GM18907 (cell line): Measurements from ENCODE around the gene CPNE6.
A peak's percentile ranks its signal among the peaks of the same experiment; 100 is the strongest.
"Not testable (repeated sequence)": the region's sequence is repeated elsewhere in the genome, so short reads cannot be mapped to it uniquely, and the experiment has no call there.

Experiments
- ATAC-seq: cut with Tn5 transposase; IDR thresholded peaks from one replicate; pipeline ENCODE4 v1.9.1; 2021; ENCODE audit warnings: mild to moderate bottlenecking, moderate library complexity; ENCODE audit not compliant: unreplicated experiment

CPNE6 gene

DNA sequence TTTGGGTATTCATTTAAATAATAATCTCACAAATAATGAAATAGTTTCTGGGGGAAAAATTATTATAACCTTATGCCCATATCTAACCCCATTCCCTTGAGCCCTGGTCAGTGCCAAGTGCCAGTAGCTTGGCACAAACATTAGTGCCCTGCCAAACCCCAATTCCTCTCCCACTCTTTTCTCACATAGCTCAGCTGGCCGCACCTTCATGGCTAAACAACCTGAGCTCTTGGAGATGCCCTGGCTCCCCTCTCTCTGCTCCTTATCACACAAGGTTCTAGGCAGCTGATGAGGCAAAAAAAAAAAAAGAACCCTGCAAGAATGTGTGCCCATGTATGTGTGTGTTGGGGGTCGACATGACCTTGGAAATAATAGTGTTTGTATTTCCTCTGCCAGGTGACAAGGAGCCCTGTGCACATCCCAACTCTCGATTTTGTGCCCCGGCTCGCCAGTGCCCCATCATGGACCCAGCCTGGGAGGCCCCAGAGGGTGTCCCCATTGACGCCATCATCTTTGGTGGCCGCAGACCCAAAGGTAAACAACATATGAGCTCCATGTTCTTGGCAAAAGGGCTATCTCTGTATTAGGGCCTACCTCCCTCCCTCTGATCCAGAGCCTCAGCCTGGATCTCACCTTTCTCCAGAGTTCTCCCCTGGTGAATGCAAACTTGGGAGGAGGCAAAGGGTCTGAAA lies 31.1 kb downstream of the CPNE6 start:
- no peak for ATAC-seq

DNA sequence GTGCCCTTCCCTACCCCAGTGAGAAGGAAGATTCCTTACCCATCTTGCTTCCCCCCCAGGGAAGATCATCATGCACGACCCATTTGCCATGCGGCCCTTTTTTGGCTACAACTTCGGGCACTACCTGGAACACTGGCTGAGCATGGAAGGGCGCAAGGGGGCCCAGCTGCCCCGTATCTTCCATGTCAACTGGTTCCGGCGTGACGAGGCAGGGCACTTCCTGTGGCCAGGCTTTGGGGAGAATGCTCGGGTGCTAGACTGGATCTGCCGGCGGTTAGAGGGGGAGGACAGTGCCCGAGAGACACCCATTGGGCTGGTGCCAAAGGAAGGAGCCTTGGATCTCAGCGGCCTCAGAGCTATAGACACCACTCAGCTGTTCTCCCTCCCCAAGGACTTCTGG lies 32.1 kb downstream of the CPNE6 start:
- no peak for ATAC-seq

DNA sequence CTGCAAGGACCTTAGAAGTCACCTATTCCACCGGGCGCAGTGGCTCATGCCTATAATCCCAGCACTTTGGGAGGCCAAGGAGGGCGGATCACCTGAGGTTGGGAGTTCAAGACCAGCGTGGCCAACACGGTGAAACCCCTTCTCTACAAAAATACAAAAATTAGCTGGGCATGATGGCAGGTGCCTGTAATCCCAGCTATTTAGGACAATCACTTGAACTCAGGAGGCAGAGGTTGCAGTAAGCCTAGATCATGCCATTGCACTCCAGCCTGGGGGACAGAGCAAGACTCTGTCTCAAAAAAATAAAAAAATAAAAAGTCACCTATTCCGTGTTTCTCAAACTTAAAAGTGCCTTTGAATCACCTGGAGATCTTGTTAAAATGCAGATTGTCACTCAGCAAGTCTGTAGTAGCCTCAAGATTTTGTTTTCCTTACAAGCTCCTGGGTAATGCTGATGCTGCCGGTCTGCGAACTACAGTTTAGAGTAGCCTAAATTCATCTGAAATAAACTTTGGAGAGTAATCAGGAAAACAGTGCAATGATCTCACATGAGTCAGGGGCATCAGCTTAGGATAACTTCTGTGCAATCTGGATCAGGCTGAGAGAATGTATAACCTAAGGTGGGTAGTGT lies 34.4 kb downstream of the CPNE6 start:
- not testable (repeated sequence) for ATAC-seq

DNA sequence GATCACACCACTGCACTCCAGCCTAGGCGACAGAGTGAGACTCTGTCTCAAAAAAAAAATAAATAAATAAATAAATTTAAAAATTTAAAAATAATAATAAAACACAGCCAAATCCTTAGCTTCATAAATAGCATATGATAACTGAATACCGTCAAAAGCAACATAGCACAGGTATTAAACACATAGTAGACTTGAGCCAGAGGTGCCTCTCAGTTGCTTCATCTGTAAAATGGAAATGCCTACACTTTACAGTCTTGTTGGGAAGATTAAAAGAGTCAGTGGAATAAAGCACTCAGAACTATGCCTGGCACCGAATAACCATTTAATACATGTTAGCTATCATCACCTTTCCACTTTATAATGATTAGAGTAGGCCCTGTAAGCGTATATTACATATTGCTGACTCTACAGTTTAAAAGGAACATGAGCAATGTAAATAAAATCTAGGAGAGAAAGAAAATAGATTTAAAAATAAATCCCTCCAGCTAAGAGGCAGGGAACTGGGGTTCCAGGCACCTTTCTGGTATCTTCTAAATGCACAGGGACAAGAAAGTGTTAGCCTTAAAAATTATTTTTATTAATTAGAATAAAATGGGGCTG lies 35.4 kb downstream of the CPNE6 start:
- no peak for ATAC-seq

DNA sequence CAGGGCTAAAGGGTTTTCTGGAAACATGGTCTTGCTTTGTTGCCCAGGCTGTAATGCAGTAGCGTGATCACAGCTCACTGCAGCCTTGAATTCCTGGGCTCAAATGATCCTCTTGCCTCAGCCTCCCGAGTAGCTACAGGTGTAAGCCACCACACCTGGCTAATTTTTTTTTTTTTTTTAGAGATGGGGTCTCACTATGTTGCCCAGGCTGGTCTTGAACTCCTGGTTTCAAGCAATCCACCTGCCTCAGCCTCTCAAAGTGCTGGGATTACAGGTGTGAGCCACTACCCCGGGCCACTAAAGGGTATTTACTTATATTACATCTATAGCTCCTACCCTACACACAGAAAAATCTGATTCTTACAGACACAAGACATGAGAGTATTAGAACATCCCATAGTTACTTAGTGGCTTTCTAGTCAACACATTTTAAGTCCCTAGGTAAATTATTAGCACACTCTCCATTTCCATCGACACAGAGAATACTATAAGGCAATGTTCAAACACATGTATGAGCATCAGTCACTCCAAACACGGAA lies 37.0 kb downstream of the CPNE6 start:
- ATAC-seq = peak; percentile 44

DNA sequence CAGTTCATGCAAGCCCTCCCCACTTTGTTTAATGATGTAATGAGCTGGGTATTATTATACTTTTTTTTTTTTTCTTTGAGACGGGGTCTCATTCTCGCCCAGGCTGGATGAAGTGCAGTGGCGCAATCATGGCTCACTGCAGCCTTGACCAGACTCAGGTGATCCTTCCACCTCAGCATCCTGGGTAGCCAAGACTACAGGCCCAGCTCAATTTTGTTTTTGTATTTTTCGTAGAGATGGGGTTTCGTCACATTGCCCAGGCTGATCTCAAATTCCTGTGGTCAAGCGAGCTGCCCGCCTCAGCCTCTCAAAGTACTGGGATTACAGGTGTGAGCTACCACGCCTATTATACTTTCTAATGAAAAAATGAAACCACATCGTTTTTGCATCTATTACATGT lies 38.7 kb downstream of the CPNE6 start:
- ATAC-seq = no peak

DNA sequence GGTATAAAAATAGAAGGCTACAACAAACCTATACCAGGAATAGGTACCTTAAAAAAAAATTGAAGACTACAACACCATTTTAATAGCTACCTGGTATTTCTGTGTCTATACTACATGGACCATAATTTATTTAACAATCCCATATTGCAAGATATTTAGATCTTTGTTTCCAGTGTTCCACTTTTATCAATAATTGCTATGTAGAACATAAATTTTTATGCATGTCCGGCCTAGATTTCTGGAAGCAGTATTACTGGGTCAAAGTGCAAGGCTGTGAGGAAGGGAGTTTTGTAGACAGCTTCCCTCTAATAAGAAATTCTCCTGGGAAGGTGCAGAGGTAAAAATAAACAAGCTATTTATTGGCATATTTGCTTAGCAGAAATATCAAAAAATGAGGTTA lies 39.2 kb downstream of the CPNE6 start:
- no peak for ATAC-seq

DNA sequence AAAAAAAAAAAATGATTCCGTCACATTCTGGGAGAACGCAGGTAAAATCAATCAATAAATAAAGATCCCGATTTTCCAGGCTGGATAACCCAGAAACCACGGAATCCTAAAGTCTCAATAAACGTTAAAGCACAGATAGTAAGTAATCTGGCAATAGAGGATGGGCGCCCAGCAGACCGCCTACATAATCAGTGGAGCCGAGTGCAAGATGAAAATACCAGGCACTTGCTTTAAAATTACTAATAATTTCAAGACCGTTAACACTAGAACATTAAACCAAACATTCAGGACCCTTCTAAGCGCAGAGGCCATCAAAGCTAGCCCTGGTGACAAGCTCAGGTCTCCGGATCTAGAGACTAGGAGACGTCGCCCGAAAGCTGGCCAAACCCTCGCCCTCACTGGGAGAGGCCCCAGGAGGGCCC lies 42.0 kb downstream of the CPNE6 start:
- peak; percentile 1 for ATAC-seq

DNA sequence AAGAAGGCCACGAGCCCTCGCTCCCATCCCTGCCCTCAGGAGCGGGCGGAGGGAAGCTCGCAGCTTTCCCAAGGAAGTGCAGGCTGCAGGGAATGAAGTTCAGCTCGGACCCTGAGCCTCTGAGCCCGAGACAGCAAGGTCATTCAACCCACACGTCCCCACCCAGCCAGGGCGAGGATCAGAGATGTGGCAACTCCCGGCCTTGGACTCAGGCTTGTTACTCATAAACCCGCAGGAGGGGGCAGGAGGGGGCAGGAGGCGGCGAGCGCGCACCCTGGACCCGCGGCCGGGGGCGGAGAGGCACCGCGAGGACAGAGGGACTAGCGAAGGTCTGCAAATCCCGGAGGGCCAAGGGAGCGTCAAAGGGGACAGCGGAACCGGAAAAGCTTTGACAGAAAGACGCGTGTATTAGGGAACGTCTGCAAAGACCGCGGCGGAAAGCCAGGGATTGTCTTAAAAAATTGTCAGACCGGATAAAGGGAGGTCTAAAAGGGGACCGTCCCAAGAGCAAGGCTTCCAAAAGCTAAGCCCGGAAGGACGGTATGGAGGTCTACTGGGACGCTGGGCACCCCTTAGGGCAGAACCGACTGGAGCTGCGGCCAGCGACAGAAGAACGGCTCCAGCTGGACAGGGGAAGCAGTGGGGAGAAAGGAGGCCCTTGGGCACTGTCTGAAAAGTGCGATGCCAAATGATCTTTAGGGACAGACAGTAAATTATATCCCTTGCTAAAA lies 42.6 kb downstream of the CPNE6 start:
- peak; percentile 42 for ATAC-seq

DNA sequence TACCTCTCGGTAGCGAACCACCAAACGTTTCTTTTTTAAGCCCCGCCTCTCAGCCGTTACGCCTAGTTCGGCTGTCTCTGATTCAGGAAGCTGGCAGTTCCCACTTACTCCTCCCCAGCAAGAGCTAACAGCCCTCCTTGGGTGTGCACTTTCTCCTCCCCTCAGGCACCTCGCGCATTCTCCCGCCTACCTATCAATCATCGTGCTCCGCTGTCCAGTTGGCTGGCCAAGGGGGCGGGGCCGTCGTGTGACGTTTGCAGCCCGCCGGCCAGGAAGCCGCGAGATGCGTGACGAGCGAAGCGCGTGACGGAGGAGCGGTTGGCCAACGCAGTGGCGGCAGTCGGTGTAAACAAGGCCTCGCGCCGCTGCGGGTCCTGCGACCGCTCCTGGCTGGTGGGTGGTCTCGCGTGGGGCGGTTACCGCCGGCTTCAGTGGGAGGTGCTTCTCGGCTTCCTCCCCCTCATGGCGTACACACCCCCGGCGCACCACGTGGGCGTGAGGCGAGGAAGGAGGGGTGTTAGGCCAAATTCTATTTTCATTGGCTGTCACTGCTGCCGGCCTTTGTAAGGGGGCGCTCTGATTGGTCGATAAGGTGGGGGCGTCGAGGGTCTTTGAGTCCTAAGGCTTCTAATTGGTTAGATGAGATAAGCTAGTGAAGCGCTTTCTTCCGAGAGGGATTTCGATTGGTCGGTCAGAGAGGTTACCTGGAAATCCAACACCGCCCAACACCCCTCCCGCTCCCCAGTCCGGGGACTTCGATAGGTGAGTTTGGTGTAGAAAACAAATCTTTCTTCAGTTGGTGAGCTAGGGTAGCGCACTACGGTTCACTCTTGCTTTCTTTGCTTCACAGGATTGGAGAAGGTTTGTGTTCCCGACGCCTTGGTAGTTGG lies 43.4 kb downstream of the CPNE6 start, which contains the start of the genes DCAF11 and NRL:
Gene DCAF11, plus strand, starts transcription at position 246 of the 890 bp plus-strand sequence. CDS start 818 bp downstream, outside the sequence.
Gene NRL, minus strand, starts transcription at position 418 of the 890 bp plus-strand sequence. CDS start 32,101 bp downstream, outside the sequence.
- peak; percentile 90 for ATAC-seq

DNA sequence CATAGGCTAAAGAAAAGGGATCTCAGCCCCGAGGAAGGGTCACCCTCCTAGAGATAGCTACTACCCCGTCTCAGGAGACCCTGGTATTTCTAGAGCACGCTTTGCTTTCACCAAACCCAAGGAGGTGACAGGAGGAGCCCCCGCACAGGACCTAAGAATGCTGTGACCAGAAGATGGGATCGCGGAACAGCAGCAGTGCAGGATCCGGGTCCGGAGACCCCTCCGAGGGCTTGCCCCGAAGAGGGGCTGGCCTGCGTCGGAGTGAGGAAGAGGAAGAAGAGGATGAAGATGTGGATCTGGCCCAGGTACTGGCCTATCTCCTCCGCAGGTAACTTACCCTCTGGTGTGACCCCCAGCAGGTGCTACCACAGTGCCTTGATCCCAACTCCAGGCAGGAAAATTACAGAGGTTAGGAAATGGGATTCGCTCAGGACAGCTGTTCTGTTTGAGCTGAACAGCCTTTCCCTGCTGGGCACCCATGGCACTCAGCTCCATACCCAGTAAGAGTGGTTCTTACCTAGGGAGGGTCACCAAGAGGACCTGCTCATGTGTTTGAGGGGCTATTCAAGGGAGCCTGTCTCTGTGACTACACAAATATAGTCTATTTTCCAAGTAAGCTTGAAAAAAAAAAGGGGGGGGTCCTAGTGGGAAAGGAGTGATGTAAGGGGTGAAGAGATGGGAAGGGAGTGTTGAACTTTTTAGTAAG lies 44.2 kb downstream of the CPNE6 start:
- no peak for ATAC-seq

DNA sequence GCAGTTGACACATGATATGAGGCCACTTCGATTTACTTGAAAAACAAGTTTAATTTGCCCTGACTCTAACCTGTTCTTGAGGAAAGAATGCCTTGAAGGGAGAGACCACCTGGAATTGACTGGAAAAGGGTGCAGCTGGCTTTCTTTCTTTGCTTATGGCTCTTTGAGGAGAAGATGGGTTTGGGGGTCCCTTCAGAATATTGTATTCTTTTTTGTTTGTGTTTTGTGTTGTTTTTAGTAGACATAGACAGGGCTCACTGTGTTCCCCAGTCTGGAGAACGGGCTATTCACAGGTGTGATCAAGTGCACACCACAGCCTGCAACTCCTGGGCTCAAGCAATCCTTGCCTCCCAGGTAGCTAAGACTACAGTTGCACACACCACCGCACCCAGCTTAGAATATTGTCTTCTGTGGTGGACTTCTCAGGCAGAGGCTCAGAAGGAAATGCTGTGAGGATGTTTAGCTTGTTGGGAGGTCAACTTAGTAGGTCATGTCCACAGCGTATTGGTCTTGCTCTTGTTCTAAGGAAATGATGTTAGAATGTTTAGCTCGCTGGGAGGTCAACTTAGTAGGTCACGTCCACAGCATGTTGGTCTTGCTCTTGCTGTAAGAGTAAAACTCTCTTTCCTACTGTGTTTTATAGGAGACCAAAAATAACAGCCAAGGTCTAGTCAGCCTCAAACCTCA lies 44.9 kb downstream of the CPNE6 start:
- ATAC-seq = no peak

DNA sequence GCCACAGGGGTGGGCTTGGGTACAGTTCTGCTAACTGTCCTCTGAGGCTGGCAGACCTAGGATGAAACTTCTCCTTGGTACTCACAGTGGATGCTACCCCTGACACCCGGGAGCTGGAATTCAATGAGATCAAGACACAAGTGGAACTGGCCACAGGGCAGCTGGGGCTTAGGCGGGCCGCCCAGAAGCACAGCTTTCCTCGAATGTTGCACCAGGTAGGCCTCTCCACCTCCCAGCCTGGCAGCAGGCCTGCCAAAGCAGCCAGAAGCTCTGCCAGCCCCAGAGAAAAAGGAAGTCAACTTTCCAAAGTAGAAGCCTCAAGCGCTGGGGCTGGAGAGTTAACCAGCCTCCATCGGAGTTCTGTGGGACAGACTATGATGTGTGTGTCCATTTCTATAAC lies 45.8 kb downstream of the CPNE6 start:
- ATAC-seq = no peak

DNA sequence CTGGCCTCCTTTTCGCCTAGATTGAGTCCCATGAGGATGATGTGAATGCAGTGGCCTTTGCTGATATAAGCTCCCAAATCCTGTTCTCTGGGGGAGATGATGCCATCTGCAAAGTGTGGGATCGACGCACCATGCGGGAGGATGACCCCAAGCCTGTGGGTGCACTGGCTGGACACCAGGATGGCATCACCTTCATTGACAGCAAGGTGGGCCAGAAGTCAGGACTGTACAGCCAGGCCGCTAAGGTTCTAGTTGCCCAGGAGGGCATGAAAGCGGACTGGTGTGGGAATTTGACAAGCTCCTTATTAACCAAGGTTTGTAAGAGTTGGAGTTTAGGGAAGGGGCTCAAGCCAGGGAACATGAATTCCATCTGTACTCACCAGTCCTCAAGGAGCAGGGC lies 48.3 kb downstream of the CPNE6 start:
- no peak for ATAC-seq

DNA sequence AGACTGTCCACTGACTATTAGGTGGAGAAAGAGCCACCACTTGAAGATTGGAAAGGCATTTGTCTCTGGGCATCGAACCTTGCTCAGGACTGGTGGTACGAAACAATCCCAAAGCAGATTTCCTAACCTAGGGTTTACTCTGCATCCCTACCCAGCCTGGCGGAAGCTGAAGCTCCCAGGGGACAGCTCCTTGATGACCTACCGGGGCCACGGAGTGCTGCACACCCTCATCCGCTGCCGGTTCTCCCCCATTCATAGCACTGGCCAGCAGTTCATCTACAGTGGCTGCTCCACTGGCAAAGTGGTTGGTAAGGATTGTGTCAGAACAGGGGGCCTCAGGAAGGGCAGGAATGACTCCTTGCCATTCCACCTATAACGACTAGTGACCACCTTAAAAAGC lies 49.8 kb downstream of the CPNE6 start:
- no peak for ATAC-seq

DNA sequence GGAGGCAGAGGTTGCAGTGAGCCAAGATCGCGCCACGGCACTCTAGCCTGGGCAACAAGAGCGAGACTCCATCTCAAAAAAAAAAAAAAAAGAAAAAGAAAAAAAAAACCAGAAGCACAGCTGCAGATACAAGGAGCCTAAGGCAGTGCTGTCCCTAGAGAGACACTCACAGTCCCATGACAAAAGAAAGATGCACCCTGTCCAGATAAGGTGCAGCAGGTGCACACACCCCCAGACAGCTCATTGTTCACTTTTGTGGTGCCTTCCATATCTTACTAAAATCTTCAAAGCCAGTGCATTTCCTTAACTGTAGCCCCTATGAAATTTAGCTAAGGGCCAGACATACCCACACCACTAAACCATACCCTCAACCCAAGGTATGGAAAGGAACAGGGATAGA lies 51.1 kb downstream of the CPNE6 start:
- no peak for ATAC-seq

DNA sequence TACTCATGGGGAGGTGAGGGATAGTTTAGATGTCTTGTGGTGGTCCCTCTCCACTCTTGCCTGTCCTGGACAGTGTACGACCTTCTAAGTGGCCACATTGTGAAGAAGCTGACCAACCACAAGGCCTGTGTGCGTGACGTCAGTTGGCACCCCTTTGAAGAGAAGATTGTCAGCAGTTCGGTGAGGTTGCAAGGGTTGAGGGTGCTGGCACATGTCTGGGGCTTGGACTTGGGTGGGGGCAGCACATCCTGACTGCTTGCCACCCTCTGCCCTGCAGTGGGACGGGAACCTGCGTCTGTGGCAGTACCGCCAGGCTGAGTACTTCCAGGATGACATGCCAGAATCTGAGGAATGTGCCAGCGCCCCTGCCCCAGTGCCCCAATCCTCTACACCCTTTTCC lies 51.5 kb downstream of the CPNE6 start:
- ATAC-seq = no peak

DNA sequence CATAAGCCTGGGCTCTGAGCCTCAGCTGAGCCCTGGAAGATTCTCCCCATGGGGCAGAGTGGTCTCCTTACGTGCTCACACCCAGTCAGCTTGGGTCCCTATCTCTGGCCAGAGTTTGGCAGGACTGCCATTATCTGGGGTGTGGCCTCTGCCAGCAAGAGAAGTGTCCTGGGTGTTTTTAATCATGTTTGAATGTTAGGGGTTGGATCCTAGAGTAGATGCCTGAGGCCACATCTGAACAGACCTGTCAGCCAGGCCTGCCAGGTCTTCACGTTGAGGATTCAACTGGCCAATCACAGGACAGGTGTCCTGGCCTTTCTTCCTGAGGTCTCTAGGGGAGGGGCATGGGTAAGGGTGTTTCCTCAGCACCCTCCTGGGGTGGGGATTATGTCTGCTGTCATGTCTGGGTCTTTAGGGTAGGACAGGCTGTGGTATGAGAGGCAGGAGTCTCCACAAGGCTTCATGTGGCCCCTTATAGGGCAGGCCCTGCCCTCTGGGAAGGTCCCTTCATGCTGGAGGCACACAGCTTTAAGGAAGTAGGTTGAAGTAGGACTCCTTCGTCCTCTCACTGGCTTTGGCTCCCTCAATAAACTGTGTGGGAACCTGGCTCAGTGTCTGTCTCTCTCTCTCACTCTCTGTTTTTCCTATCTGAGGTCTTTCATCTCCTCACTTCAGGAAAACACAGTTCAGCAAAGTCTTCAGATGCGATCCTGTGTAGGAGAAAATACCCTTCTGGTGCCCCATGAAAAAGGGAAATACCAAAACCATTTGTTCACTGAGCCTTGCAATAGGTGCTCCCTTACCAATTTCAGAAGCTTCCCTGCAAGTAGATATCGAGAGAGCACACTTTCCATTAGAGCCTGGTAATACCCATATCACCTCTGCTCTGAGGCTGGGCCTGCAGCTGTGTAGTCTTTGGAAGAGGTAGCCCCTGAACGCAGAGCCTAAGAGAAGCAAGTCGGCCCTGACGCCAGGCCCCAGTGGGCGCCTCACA lies 52.4 kb downstream of the CPNE6 start:
- ATAC-seq = peak; percentile 71
